Iris pigment epithelial cell (primary cell): ENCODE measurements around the gene NOD2.

Experiments used
- DNase-seq: peaks from one replicate; pipeline ENCODE4 v3.0.0-alpha.2; 2011; ENCODE audit warnings: low read depth

NOD2 gene

GRCh38 chr16:50692999-50693781 is at the start of gene NOD2:
NOD2 (plus strand) TSS chr16:50693606; CDS start chr16:50699496, 5,890 bp downstream.
- no peak for DNase-seq

- DNase-seq = no peak
Observed at GRCh38 chr16:50644245-50644644, 49.2 kb upstream of the NOD2 start.

GRCh38 chr16:50644729-50645128 is 48.7 kb upstream of the NOD2 start:
- peak; percentile 29 for DNase-seq

GRCh38 chr16:50645563-50646220 is 47.7 kb upstream of the NOD2 start:
- no peak for DNase-seq

- no peak for DNase-seq
Observed at GRCh38 chr16:50646345-50646744, 47.1 kb upstream of the NOD2 start.

DNA sequence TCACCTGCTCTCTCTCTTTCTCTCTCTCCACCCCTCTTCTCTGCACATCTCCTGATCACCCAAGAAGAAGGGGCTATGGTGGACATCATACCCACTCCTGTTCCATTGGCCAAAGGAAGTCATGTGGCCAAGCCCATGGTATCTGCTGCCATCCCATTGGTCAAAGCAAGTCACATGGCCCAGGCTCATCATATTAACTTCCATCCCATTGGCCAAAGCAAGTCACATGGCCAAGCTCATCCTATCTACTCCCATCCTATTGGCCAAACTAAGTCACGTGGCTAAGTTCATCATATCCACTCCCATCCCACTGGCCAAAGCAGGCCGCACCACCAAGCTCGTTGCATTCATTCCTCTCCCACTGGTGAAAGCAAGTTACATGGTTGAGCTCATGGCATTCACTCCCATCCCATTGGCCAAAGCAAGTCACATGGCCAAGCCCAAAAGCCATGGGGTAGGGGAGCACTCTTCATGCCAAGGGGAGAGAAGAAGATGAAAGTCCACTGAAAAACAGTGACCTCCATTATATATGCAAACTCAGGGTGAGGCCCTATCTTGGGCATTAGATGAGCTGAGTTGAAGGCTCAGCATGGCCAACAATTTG is 41.5 kb upstream of the NOD2 start:
- no peak for DNase-seq

- DNase-seq = no peak
Observed at GRCh38 chr16:50652836-50653425, 40.5 kb upstream of the NOD2 start.

DNA sequence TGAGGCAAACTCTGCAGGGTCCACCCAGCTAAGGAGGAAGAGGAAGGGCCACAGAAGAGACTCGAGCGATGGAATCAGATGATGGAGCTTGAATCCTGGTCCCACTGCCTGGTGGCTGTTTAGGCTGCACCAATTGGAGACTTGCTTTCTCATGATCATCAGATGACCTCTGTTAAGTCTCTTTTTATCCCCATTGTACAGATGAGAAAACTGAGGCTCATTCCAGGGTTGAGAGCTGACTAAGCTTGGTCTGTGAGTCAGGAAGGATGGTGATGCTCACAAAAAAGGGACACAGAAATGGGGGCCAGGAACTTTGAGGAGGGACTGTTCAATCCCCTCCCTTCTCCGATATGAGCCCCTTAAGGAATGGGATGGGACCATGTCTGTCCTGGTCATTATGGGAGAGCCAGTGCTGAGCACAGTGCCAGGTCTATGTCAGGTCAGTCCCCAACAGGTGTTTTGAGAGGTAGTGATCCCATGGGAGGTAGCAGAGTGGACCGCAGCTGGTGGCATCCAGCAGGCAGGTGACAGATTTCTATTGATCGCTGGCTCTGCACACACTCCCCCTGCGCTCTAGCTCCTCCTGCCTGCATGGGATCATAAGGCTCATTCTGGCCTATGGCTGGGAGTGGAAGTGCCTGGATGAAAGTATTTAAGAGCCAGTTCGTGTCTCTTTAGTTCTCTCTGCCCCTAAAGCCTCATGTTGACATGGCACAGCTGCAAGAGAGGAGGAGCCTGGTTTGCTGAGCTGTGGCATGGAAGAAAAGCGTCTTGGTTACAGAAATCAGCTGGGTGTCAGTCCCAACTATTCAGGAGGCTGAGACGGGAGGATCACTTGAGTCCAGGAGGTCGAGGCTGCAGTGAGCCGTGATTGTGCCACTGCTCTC is 39.5 kb upstream of the NOD2 start:
- no peak for DNase-seq

DNA sequence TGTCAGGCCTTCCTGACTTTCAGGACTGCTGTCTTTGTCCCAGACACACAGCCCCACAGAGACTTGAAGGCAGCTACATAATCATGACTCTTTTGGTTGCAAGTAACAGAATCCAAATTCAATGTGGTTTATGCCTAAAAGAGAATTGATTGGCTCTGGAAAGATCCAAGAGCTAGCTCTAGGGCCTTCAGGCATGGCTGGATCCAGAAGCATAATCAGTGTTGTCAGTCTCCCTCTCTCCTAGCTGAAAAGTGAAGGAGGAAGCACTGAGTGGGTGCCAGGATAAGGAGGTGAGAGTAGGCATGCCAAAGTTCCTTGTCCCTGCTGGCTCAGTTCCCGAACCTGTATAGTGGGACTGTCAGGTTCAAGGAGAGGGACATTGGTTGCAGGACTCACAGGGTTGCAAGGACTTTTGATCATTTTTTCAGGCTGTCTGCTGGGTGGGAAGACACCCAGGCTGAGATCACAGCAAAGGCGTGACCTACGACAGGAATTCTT is 37.8 kb upstream of the NOD2 start:
- no peak for DNase-seq

- DNase-seq = peak; percentile 14
Observed at GRCh38 chr16:50657241-50657640, 36.2 kb upstream of the NOD2 start.

GRCh38 chr16:50659806-50660205 is 33.6 kb upstream of the NOD2 start:
- DNase-seq = no peak

- no peak for DNase-seq
Observed at GRCh38 chr16:50662306-50662940, 31.0 kb upstream of the NOD2 start.

DNA sequence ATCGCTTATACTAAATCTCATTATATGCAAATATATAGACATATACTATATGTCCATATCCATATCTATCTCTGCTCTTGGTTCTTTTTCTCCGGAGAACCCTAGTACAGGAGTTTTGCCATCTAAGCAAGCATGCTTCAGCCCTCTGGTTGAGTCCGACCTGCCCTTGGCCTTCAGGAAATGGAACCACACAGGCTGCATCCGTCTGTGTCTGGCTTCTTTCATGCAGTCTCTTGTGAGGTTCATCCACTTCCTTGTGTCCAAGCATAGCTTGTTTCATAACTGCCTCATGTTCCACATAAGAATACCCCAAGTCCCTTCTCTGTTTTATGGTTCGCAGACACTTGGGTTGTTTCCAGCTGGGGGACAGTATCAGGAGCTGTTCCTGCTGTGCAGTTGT is 29.1 kb upstream of the NOD2 start:
- no peak for DNase-seq

DNA sequence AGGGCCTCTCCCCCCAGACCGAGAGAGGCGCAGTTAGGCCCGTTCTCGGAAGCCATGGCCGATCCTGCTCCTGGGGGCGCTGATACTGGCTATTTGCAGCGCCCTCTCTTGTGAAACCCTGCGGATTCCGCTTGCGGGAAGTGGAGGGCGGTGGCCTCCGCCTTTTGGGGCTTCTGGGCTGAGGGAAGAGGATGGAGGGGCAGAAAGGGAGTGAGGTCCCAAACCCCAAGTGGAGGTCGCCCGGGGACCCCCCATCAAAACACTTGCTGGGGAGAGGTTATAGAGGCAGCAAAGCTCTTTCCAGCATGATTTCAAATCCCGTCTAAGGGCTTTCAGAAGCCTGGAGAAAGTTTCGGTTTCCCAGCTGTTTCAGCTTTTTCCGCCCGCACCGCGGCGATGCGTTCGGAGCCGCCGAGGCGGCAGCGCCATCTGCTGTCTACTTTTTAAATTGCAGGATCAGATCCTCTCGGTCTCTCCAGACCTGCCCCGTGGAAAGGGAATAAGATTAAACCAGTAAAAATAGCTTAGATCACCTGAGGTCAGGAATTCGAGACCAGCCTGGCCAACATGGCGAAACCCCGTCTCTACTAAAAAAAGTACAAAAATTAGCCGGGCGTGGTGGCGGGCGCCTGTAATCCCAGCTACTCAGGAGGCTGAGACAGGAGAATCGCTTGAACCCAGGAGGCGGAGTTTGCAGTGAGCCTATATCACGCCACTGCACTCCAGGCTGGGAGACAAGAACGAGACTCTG is 28.1 kb upstream of the NOD2 start:
- DNase-seq = peak; percentile 63

DNA sequence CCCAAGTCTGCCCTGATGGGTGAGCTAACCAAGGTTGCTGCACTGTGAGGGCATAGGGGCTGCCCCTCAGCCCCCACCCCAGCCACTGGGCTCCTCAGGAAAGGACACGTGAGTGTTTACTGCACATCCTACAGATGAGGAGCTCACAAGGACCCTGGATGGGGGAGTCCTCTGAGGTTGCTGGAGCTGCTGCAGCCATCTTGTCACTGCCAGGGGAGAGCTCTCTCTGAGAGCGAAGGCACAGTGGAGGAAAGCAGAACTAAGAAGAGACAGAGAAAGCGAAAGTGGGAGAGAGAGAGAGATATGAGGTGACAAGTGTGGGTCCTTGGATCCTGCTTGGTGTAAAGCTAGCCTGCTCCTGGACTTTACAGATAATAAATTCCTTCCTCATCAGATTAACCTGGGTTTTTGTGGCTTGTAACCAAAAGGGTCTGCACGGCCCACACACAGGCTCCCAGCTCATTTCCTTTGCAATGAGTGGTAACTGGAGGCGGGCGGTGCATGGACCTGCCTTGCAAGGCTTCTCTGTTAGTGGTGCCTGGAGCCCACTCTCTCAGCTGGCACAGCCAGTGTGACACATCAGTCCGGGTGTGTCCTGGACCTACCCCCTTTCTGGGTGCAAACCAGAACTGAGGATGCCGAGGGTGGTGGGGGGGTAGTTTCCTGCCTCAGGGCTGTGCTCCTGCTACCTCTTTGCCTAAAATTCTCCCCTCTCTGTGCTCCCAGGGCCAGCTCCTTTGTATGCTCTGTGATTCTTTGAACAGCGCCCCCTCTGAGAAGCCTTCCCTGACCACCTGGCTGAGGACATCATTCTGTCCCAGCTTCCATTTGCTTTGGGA is 26.5 kb upstream of the NOD2 start:
- DNase-seq = no peak

DNA sequence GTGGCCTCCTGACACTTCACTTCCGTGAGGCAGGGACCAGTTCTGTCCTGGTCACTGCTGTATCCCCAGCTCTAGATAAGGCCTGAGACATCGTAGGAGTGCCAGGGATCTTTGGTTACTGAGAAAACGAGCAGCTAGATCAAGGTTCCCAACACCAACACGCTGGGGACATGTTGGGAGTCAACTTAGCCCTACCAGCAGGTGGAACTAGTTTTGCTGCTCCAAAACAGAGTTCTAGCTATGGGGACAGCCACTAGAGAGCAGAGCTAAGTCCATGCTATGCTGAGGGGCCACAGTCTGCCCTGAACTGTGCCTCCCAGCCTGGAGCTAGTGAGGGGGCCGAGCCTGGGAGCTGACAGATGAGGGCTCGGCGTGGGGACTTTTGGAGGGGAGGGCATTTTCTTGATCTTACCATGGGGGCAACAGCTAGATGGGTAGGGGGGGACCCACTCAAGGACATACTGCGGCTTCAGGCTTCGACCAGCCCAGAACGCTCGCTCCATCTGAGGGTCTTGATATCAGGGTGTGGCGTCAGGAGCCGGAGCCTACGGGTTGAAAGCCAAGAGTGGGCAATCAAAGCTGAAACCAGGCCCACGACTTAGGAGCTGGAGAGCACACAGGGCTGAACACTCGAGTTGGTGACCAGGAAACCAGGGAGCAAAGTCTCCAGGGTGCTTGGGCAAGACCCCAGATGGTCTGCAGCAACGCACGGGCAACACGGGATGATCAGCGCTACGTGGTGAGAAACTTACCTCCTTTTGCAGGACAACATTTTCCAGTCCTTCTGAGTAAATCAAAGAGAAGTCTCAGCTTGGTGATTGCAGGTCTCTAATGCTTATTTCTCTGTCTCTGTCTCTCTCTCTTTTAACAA is 25.7 kb upstream of the NOD2 start:
- no peak for DNase-seq

- DNase-seq = no peak
Observed at GRCh38 chr16:50668368-50669008, 24.9 kb upstream of the NOD2 start.

DNA sequence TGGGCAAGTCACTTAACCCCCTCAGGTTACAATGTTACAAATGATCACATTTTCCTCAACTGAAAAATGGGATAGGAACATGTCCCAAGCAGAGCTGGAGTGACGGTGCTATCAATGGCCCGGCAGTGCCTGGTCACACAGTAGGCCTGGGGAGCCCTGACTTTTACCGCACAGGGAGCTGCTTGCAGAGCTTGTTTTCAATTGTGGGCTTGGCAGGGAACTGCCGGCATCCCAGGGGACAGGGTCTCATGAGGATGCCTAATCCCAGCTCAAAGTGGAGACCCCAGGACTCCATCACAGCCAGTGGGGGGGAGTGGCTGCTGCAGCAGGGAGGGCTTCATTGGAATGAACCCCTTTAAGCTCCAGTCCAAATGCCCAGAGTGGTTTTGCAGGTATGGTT is 23.7 kb upstream of the NOD2 start:
- DNase-seq = no peak
